GM12873 (cell line): ENCODE results near the gene CADPS2.

ENCODE experiments used
- CTCF ChIP-seq: IDR thresholded peaks from 2 replicates; pipeline ENCODE4 v1.5.1; 2012; ENCODE audit warnings: low read depth, mild to moderate bottlenecking, moderate library complexity, low read length, control low read depth; ENCODE audit not compliant: insufficient read depth; ENCODE audit errors: missing control alignments

CADPS2 gene

DNA sequence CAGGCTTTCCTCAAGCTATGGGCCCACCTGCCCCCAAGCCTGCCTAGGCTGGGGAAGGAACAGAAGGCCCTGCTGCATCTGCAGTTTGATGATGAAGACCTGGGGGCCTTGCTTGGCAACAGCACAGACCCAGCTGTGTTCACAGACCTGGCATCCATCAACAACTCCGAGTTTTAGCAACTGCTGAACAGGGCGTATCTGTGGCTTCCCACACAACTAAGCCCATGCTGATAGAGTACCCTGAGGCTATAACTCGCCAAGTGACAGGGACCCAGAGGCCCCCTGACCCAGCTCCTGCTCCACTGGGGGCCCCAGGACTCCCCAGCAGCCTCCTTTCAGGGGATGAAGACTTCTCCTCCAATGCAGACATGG lies 36.3 kb downstream of the CADPS2 start:
- TF ChIP-seq CTCF = no peak

- TF ChIP-seq CTCF = no peak
Measured at GRCh38 chr7:122849322-122849956, 36.8 kb downstream of the CADPS2 start.

GRCh38 chr7:122847871-122848473 lies 38.3 kb downstream of the CADPS2 start:
- TF ChIP-seq CTCF = no peak

GRCh38 chr7:122846591-122846990 lies 39.7 kb downstream of the CADPS2 start:
- no peak for TF ChIP-seq CTCF

GRCh38 chr7:122845286-122845685 lies 41.0 kb downstream of the CADPS2 start:
- TF ChIP-seq CTCF = no peak

GRCh38 chr7:122844191-122844988 lies 41.9 kb downstream of the CADPS2 start:
- TF ChIP-seq CTCF = no peak

DNA sequence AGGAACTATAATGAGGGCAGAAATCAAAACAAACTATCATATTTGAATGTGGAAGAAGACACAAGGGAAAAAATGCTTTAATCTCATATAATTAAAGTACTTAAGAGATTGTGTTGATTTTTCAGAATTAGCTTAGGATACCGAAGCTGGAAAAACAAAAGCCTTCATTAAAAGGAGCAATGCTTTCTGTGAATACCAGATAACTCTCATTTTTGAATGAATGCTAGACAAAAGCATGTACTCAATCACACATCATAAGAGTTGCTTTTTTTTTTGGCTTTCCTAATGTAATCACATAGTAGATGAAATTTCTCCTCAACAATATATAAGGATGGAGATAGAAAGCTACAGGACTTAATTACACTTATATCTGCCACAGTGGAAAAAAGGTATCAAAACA lies 43.3 kb downstream of the CADPS2 start:
- no peak for TF ChIP-seq CTCF
